ENCODE results near the gene DTHD1. TPM values are rescaled to one million over a fixed set of nuclear protein-coding genes. Genes with fewer than 3 reads are reported as not detected.
A peak's percentile ranks its signal among the peaks of the same experiment; 100 is the strongest.

The DTHD1 gene
- polyA plus RNA-seq, 3 donors from 2014 or later, result 7.4 to 30.0 (median 15.6) TPM

DNA sequence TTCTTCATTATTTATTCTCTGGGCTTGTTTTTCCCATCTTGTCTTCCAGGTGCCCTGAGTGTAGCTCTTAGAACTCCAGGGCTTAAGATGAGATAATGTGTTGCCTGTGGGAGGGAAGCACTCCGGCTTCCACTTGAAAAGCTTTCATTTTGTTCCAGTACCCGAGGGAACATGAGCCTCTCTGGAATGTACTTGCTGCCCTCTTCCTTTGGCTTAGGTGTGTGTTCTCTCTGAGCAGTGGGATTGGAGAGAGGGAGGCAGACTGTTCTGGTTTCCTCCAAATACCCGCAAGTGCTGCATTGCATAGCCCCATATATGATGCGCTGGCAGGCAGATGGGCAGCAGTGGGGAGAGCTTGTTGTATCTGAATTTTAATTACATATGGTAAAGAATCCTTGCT is 861 bp upstream of the DTHD1 start:
- H3K36me3 Mint-ChIP-seq, result peaks cover 0 to 5% (median 3%) of the 10 kb centered on the region in 3 donors
- H3K4me1 Mint-ChIP-seq, result peaks cover 83 to 87% of the 10 kb centered on the region in 2 donors
- peaks cover 0 to 11% (median 0%) of the 10 kb centered on the region in 3 donors for H3K27me3 Mint-ChIP-seq (ENCODE audit: low read depth in 3 of 3)
- no peak for DNase-seq
- H3K9me3 Mint-ChIP-seq, result no peaks in the 10 kb centered on the region
- H3K4me3 Mint-ChIP-seq, result peak overlapping the region; percentile 39 to 95 (median 65)
- peak overlapping the region; percentile 72 to 98 (median 97) for H3K27ac Mint-ChIP-seq

DNA sequence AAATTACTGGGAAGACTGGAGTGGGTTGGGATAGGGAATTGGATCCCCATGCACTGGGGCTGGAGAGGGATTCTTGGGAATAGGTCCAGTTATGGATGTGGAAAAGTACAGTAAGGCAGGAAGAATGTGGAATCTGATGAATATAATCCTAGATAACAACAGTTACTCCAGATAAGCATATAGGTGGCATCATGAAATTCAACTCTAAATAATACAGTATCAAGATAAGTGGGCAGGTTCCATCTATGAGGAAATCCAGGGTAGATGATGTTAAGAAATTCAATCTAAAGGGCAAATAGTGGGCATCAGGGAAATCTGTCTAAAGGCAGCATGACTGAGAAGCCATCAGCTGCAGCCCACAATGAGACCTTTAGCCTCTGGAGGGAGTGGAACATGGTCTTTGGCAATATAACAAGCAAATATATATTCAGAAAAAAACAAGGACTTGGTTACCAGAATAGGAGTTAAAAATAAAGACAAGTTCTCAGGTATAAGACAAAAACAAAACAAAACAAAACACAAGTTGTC is 1.2 kb downstream of the DTHD1 start:
- DNase-seq, result no peak
- Mint-ChIP-seq H3K27ac (peak overlapping the region; percentile 96 to 98 (median 97)), H3K36me3 (peaks cover 0 to 12% (median 3%) of the 10 kb centered on the region in 3 donors), H3K4me3 (peak overlapping the region; percentile 88 to 95 (median 91)), H3K4me1 (peaks cover 97 to 100% of the 10 kb centered on the region in 2 donors), H3K9me3 (no peaks in the 10 kb centered on the region), H3K27me3 (ENCODE audit: low read depth in 3 of 3) (peaks cover 0 to 15% (median 2%) of the 10 kb centered on the region in 3 donors)

DNA sequence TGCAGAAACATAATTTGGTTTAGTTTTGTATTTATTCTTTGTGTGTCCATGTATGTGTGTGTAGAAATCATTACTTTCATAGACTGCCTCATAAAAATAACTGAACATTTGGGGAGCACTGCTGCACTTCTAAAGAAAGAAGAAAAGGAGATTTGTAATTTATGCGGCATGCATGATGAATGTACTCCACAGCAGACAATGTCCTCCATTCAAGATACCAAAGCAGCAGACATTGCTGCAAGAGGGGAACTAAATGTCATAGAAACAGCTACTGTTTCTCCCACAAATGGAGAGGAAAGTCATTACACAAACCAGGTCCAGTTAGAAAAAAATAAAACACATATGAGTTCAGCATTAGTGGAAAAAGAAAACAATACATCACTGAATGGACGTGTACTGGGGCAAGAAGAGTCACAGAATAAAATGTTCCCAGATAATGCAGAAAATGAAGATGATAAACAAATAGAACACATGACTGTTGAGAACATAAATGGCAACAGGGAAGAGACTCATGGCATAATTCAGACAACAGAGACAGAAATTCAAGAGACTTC is 2.6 kb downstream of the DTHD1 start:
- Mint-ChIP-seq H3K9me3 (no peaks in the 10 kb centered on the region), H3K27ac (peak overlapping the region; percentile 96 to 98 (median 97)), H3K36me3 (peaks cover 0 to 14% (median 3%) of the 10 kb centered on the region in 3 donors), H3K4me3 (peak overlapping the region; percentile 88 to 95 (median 91)), H3K27me3 (ENCODE audit: low read depth in 3 of 3) (peaks cover 0 to 13% (median 5%) of the 10 kb centered on the region in 3 donors), H3K4me1 (peaks cover 98 to 100% of the 10 kb centered on the region in 2 donors)
- DNase-seq, result no peak

DNA sequence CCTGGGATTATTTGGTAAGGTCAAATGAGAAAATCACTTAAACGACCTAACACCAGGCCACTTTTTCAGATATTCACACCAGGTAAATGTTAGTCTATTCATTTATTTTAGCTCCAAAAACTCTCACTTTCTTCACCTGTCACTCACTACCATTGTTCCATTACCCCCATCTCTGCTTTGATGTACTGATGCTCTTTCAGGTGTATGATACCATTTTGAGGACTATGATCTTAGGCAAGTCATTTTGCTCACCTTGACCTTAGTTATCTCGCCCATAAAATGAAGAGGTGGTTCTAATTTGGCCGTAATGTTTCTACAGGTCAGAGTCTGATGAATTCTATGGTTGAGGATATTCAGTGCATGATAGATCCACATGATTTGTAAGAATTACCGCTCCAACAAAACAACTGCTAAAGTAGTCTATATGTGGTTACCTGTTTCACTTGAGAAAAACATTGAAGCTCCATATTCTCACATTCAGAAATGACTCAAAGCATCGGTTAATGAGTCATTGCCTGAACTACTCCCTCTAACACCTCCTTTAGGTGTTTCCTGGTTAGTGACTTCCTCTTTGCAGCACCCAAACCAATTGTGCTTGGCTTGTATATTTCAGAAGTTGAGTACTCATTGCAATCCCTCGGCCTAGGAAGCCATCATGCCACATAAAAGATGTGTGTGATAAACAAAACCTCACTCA is 4.5 kb downstream of the DTHD1 start:
- Mint-ChIP-seq H3K9me3 (no peaks in the 10 kb centered on the region), H3K4me3 (peak overlapping the region; percentile 83 to 95 (median 89)), H3K27ac (peak overlapping the region; percentile 96 to 98 (median 97)), H3K36me3 (peaks cover 0 to 14% (median 4%) of the 10 kb centered on the region in 3 donors), H3K27me3 (ENCODE audit: low read depth in 3 of 3) (peaks cover 0 to 8% (median 5%) of the 10 kb centered on the region in 3 donors), H3K4me1 (peaks cover 93 to 99% of the 10 kb centered on the region in 2 donors)
- peak; percentile 86 to 88 (median 87) for DNase-seq

DNA sequence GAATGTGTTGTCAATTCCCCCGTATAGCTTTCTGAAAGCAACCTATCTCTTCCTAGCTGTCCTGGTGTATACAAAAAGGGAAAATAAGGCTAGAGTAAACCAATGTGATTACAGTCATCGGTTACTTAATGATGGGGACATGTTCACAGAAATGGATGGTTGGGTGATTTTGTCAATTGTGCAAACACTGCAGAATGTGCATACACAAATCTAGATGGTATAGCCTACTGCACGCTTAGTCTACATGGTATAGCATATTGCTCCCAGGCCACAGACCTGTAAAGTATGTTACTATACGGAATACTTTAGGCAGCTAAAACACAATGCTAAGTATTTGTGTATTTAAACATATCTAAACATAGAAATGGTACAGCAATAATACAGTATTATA is 5.1 kb downstream of the DTHD1 start:
- Mint-ChIP-seq H3K4me3 (peak overlapping the region; percentile 83 to 95 (median 89)), H3K4me1 (peaks cover 93 to 99% of the 10 kb centered on the region in 2 donors), H3K9me3 (no peaks in the 10 kb centered on the region), H3K27me3 (ENCODE audit: low read depth in 3 of 3) (peaks cover 0 to 8% (median 5%) of the 10 kb centered on the region in 3 donors), H3K36me3 (peaks cover 0 to 14% (median 8%) of the 10 kb centered on the region in 3 donors), H3K27ac (peak overlapping the region; percentile 96 to 98 (median 97))
- DNase-seq, result no peak

DNA sequence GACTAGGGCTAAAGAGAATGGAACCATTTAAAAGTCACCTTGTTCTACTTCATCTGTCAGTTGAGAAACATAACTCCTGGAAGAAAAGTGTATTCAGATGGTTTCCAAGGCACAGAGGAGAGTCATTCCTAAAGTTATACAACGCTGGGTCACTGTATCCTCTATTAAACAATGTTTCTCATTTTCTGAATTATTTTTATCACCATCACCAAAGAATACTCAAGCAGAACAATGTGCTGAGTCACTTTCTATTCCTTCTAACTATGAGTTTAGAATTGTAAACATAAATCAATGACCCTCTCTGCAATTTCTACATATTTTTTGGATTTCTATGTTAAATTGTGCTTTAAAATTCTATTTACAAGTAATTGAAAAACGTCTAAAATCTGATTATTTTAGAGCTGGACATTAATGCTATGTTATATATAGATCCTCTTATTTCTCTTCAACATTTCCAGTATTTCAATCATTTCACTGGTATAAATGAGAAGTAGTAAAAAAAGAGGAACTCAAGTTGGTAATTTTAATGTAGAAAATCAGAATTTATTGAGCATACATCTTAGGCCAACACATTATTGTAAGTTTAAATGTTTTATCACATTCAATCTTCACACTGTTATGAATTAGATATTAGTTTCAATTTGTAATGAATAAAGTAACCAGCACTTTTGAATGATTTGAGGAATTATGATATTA is 7.5 kb downstream of the DTHD1 start:
- DNase-seq, result no peak
- Mint-ChIP-seq H3K4me3 (peak overlapping the region; percentile 52 to 72 (median 64)), H3K9me3 (no peaks in the 10 kb centered on the region), H3K27ac (peak overlapping the region; percentile 80 to 97 (median 87)), H3K27me3 (ENCODE audit: low read depth in 3 of 3) (peaks cover 0 to 7% (median 5%) of the 10 kb centered on the region in 3 donors), H3K4me1 (peaks cover 75 to 92% of the 10 kb centered on the region in 2 donors), H3K36me3 (peaks cover under 1 to 16% (median 5%) of the 10 kb centered on the region in 3 donors)

DNA sequence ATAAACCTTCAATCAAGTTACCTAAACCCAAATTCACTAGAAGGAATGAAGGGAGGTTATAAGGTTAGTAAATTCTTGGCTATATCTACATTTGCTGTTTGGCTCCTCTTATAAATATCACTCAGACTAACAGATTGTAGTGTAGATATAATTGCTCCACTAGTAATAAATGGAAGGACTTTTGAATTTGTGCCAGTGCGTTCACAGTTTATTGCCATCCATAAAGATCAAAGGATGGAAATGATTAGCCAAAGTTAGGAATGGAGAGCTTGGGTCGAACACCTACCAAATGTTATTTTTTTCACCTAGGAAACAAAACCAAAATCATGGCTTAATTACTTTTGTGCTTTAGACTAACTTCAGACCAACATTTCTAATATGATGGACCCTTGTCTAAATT is 9.2 kb downstream of the DTHD1 start:
- Mint-ChIP-seq H3K4me1 (peaks cover 58 to 81% of the 10 kb centered on the region in 2 donors), H3K4me3 (peak overlapping the region in 3 of 5 donors; percentile 2 to 55 (median 28)), H3K36me3 (peaks cover 9 to 17% (median 10%) of the 10 kb centered on the region in 3 donors), H3K9me3 (no peaks in the 10 kb centered on the region), H3K27ac (peak overlapping the region in 4 of 6 donors; percentile 6 to 82 (median 54)), H3K27me3 (ENCODE audit: low read depth in 3 of 3) (peaks cover 0 to 6% (median 5%) of the 10 kb centered on the region in 3 donors)
- DNase-seq, result no peak

DNA sequence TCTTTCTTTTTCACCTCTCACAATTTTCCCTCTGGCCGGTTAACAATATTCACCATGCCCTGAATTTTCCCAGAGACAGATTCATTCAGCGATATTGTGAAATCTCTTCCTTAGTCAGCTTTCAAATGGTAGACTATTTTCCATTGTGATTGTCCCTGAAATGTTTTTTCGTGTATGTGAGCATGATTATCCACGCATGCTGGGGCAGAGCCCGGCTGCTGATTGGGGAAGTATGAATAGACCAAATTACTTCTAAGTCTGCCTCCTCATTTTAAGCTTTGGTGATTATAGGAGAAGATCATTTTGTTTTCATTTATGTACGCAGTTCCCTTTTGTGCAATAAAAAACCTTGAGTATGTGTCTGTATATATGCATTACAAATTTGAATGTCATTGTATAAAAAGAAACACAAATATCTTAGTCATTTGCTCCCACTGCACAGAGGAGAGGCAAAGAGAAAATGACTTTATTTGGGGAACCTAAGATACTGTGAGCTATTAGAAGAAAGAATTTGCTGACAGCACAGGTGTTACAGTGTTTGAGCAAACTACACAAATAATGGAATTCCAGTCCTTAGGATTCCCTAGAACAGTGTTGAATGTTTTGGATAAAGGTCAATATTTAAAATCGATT is 11.3 kb downstream of the DTHD1 start:
- no peak for DNase-seq
- Mint-ChIP-seq H3K27ac (peak overlapping the region in 3 of 6 donors; percentile 41 to 72 (median 66)), H3K27me3 (ENCODE audit: low read depth in 3 of 3) (peaks cover 0 to 2% (median 0%) of the 10 kb centered on the region in 3 donors), H3K4me1 (peaks cover 38 to 79% of the 10 kb centered on the region in 2 donors), H3K9me3 (no peaks in the 10 kb centered on the region), H3K36me3 (peaks cover 13 to 16% (median 16%) of the 10 kb centered on the region in 3 donors), H3K4me3 (peak overlapping the region in 1 of 5 donors; percentile 77)

DNA sequence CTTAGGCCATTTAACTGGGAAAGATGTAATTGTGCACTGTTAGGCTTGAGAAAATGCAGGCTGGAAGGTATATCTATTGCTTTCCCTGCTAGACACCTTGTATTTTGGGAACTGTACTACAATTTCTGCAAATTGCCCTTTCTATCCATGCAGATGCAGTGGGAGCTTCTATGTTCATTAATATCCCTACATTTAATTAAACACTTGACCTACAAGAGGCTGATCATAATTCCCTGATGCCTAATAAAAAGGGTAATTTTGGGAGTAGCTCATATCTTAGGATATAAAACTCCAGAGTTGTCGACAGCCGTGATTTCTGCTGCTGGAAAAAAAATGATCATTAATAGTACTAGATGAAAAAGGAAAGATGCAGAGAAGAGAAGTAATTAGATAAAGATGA is 19.7 kb downstream of the DTHD1 start:
- Mint-ChIP-seq H3K27ac (no peak overlapping the region), H3K9me3 (no peaks in the 10 kb centered on the region), H3K36me3 (peaks cover 16 to 38% (median 30%) of the 10 kb centered on the region in 3 donors), H3K27me3 (ENCODE audit: low read depth in 3 of 3) (peaks cover 0 to 2% (median 0%) of the 10 kb centered on the region in 3 donors), H3K4me3 (no peak overlapping the region), H3K4me1 (peaks cover 25 to 81% of the 10 kb centered on the region in 2 donors)
- DNase-seq, result no peak

DNA sequence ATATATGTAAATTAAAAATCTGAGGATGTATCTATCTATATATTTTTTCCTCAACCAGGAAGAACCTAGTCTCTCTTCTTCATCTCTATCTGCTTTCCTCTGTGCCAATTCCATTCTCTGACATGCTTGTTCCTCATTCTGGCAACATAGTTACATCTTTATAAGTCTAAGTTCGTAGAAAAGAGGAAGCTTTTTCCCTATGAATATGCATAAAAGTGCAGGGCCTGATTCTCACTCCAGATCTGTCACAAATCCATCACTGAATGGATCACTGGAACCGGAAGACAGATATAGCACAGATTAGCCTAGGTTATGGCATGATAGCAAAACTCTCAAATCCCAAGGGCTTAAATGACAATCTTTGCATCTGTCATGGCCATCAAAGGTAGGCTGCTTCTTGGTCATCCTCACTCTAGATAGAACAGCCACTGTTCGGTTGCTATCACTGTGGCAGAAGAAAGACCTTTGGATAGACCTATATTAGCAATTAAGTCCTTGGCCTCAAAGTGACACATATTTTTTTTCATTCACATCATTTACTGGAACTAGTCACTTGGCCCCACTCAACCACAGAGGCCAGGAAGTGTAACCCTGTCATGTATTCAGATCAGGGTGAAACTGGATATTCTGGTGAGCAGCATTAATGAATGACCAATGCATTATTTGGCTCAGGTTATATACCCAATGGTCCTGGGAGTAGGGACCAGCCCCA is 22.2 kb downstream of the DTHD1 start:
- Mint-ChIP-seq H3K27me3 (ENCODE audit: low read depth in 3 of 3) (no peaks in the 10 kb centered on the region), H3K27ac (peak overlapping the region; percentile 4 to 81 (median 58)), H3K9me3 (no peaks in the 10 kb centered on the region), H3K4me3 (peak overlapping the region in 3 of 5 donors; percentile 15 to 34 (median 23)), H3K36me3 (peaks cover 26 to 45% (median 33%) of the 10 kb centered on the region in 3 donors), H3K4me1 (peaks cover 21 to 78% of the 10 kb centered on the region in 2 donors)
- peak in 1 of 3 donors; percentile 26 for DNase-seq

DNA sequence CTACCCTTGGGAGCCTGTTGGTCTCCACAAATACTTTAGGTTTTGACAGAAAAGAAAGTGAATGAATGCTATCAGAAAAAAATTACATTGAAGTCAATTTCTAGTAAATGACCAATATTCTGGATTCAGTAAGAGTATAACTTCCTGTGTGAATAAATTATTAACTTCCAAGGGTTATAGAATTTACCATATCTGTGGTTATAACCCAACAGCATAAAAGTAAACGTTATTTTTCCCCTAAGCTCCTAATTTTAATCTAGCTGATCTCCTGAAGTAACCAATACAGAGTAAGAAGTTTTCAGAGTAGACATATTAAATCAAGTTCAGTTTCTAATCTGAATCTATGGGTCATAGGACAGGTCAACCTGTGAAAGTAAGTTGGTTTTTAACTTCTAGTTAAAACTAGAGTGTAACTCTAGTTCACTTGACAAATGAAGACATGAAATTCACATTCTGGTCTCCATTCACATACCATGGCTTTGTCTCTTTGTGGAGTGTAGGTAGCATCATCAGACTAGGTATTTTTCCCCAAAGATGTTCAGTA is 22.8 kb downstream of the DTHD1 start:
- peaks cover 26 to 45% (median 33%) of the 10 kb centered on the region in 3 donors for H3K36me3 Mint-ChIP-seq
- no peak for DNase-seq
- no peaks in the 10 kb centered on the region for H3K9me3 Mint-ChIP-seq
- H3K27ac Mint-ChIP-seq, result peak overlapping the region in 5 of 6 donors; percentile 10 to 67 (median 60)
- H3K4me3 Mint-ChIP-seq, result peak overlapping the region in 3 of 5 donors; percentile 15 to 24 (median 23)
- H3K4me1 Mint-ChIP-seq, result peaks cover 21 to 72% of the 10 kb centered on the region in 2 donors
- H3K27me3 Mint-ChIP-seq (ENCODE audit: low read depth in 3 of 3), result no peaks in the 10 kb centered on the region

DNA sequence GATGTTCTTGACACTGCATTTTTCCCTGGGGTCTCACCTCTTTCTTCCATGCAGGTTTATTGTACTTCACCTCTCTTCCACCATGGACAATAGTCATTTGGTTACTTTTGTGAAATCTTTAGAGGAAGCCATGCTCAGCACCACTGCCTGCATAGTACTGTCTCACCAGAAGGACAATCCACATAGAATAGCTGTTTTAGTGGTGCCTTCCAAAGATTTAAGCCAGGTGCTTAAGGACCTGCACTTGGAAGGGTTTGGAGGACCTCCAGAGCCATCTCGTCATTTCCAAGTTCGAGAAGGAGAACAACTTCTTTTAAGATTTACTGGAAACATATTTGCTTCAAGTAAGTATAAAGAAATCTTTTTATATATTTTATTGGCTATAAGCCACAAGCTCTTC is 26.7 kb downstream of the DTHD1 start:
- peaks cover 53 to 87% of the 10 kb centered on the region in 2 donors for H3K4me1 Mint-ChIP-seq
- no peak for DNase-seq
- no peak overlapping the region for H3K4me3 Mint-ChIP-seq
- peaks cover 15 to 31% (median 16%) of the 10 kb centered on the region in 3 donors for H3K36me3 Mint-ChIP-seq
- H3K27me3 Mint-ChIP-seq (ENCODE audit: low read depth in 3 of 3), result no peaks in the 10 kb centered on the region
- no peaks in the 10 kb centered on the region for H3K9me3 Mint-ChIP-seq
- H3K27ac Mint-ChIP-seq, result peak overlapping the region in 2 of 6 donors; percentile 9 to 46
